HUES6 (cell line): Measurements from ENCODE around the gene ANKRD39.

Experiments
- H3K27ac ChIP-seq: 2 replicates; pipeline ENCODE4 v1.7.0; 2013; ENCODE audit warnings: low read depth, mild to moderate bottlenecking, low read length, inconsistent platforms
- H3K27me3 ChIP-seq: 2 replicates; pipeline ENCODE4 v1.6.1; 2013; ENCODE audit warnings: low read length; ENCODE audit not compliant: control insufficient read depth, insufficient read depth
- H3K36me3 ChIP-seq: 2 replicates; pipeline ENCODE4 v1.6.1; 2013; ENCODE audit warnings: low read length; ENCODE audit not compliant: control insufficient read depth, insufficient read depth
- H3K4me1 ChIP-seq: 2 replicates; pipeline ENCODE4 v1.6.1; 2013; ENCODE audit warnings: low read length; ENCODE audit not compliant: control insufficient read depth, insufficient read depth
- H3K4me3 ChIP-seq: 2 replicates; pipeline ENCODE4 v1.5.1; 2013; ENCODE audit warnings: low read depth, low read length
- H3K9ac ChIP-seq: one replicate; pipeline ENCODE4 v1.6.1; 2013; ENCODE audit warnings: mild to moderate bottlenecking, low read length
- H3K9me3 ChIP-seq: 2 replicates; pipeline ENCODE4 v1.6.1; 2013; ENCODE audit warnings: low read depth, low read length; ENCODE audit not compliant: control insufficient read depth, insufficient read depth

Gene ANKRD39

DNA sequence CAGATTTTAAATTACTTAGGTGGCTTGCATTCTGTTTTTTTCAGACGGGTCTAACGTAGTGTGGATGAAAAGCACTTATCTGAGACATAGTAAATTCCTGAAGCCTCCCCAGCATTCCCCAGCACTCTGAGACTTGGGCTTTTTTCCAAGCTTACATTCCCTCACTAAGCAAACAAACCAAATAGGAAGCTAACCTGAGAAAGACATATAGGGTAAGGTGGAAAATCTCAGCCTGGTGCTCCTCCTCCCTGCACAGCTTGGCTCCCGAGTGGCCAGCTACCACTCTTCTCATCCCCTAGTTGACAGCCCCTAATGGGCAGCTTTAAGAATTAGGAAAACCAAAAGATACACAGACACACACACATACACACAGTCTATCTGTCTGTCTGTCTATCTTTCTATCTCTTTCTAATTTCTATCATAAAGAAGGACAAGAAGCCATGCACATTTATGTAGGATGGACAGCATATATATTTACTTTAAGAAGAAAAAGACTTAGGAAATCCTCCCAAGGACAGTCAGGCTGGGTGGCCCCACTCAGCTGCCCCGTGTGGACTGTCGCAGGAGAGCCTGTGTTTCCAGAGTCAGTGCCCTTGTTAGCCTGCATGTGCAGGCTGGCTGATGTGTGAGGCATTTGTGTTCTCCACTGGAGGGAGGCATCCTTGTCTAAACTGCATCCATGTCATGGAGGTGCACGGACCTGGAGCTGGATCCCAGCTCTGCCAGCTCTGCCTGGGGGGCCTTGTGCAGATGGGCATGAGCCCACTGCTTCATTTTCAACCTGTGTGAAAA lies 33.5 kb downstream of the ANKRD39 start:
- Histone ChIP-seq H3K27ac (no peak overlapping the region), H3K4me3 (no peak overlapping the region), H3K36me3 (peaks cover 74% of the 10 kb centered on the region), H3K9me3 (no peaks in the 10 kb centered on the region), H3K9ac (no peak overlapping the region), H3K4me1 (peaks cover 13% of the 10 kb centered on the region), H3K27me3 (no peaks in the 10 kb centered on the region)

- H3K4me3 ChIP-seq, result no peak overlapping the region
- H3K4me1 ChIP-seq, result peaks cover 22% of the 10 kb centered on the region
- H3K27me3 ChIP-seq, result no peaks in the 10 kb centered on the region
- H3K36me3 ChIP-seq, result peaks cover 71% of the 10 kb centered on the region
- no peaks in the 10 kb centered on the region for H3K9me3 ChIP-seq
- H3K27ac ChIP-seq, result no peak overlapping the region
- no peak overlapping the region for H3K9ac ChIP-seq
Measured at GRCh38 chr2:96823198-96823597, 34.6 kb downstream of the ANKRD39 start.

DNA sequence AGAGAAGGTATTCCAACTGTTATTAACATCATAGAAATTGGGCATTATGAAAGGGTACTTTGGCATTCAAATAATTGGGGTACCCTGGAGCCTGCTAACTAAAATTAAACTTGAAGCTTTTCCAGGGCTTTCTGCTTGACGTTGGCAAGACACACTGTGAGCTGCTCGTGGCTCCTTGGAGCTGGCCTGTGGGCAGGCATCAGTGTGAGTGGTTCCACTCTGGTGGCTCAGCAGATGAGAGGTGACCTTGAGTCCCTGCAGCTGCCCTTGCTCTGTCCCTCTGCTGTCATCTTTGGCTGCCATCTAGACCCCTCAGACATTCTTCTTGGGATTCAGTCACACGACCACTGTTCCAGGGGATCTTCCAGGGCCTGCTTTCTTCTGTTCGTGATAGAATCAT lies 35.0 kb downstream of the ANKRD39 start:
- Histone ChIP-seq H3K27ac (no peak overlapping the region), H3K36me3 (peaks cover 67% of the 10 kb centered on the region)

GRCh38 chr2:96821113-96821675 lies 36.6 kb downstream of the ANKRD39 start:
- Histone ChIP-seq H3K27me3 (peaks cover 10% of the 10 kb centered on the region; the same call in 1 of the 2 replicates), H3K4me3 (no peak overlapping the region), H3K9me3 (no peaks in the 10 kb centered on the region), H3K27ac (no peak overlapping the region), H3K36me3 (peaks cover 54% of the 10 kb centered on the region), H3K4me1 (peaks cover 33% of the 10 kb centered on the region), H3K9ac (no peak overlapping the region)

More for the DNA sequence above, 35.0 kb downstream of the ANKRD39 start:
- Histone ChIP-seq H3K27me3 (peaks cover 2% of the 10 kb centered on the region; the same call in 1 of the 2 replicates), H3K9me3 (no peaks in the 10 kb centered on the region), H3K4me1 (peaks cover 26% of the 10 kb centered on the region), H3K4me3 (no peak overlapping the region), H3K9ac (no peak overlapping the region)

DNA sequence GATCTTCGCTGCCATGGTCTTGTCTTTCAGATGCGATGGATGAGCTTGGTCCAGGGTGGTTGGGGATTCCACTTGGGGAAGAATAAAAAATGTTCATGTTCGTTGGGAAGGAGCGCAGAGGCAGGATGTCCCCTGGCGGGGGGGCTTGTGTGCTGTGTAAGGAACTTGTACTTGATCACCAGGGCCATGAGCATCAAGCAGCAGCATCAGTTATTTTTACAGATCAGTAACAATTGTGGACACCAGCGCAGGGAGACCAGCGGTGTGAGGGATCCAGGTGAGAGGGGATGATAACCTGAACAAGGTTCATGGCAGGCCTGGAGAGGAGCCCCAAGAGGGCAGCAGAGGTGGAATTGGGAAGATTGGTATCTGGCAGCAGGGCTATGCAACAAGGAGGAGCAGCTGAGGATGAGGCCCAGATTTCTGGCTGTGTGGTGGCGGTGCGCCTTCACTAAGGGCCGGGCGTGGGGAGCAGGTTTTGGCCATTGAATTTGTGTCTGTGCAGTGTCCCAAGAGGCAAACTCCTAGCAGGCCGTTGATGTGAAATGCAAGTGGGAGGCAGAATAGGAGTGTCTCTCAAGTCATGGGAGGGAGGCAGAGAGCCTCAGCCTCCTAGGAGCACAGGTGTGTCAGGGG lies 37.8 kb downstream of the ANKRD39 start:
- Histone ChIP-seq H3K36me3 (peaks cover 43% of the 10 kb centered on the region), H3K4me1 (peaks cover 33% of the 10 kb centered on the region), H3K9ac (no peak overlapping the region), H3K27me3 (peaks cover 10% of the 10 kb centered on the region; the same call in 1 of the 2 replicates), H3K4me3 (no peak overlapping the region; the same call in 1 of the 2 replicates), H3K27ac (no peak overlapping the region), H3K9me3 (no peaks in the 10 kb centered on the region)

- Histone ChIP-seq H3K36me3 (peaks cover 36% of the 10 kb centered on the region), H3K9me3 (no peaks in the 10 kb centered on the region), H3K27me3 (peaks cover 10% of the 10 kb centered on the region; the same call in 1 of the 2 replicates), H3K4me3 (no peak overlapping the region; the same call in 1 of the 2 replicates), H3K4me1 (peaks cover 33% of the 10 kb centered on the region), H3K9ac (no peak overlapping the region), H3K27ac (no peak overlapping the region)
Measured at GRCh38 chr2:96819128-96819875, 38.5 kb downstream of the ANKRD39 start.

DNA sequence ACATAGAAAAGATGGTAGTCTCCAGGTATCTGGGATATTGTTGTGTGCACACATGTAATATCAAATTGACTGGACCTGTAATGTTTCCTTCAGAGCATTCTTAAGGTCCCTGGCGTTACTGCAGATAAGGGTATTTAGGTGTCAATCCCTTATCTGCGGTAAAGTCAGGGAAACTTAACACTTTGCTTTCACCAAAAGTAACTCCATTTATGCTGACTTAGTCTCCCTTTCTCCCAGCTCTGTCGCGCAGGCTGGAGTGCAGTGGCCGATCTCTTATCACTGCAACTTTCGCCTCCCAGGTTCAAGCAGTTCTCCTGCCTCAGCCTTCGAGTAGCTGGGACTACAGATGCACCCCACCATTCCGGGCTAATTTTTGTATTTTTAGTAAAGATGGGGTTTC lies 39.9 kb downstream of the ANKRD39 start:
- Histone ChIP-seq H3K27ac (no peak overlapping the region), H3K9me3 (no peaks in the 10 kb centered on the region), H3K36me3 (peaks cover 28% of the 10 kb centered on the region), H3K9ac (no peak overlapping the region), H3K4me3 (peak overlapping the region; percentile 94), H3K4me1 (peaks cover 33% of the 10 kb centered on the region), H3K27me3 (peaks cover 10% of the 10 kb centered on the region; the same call in 1 of the 2 replicates)

DNA sequence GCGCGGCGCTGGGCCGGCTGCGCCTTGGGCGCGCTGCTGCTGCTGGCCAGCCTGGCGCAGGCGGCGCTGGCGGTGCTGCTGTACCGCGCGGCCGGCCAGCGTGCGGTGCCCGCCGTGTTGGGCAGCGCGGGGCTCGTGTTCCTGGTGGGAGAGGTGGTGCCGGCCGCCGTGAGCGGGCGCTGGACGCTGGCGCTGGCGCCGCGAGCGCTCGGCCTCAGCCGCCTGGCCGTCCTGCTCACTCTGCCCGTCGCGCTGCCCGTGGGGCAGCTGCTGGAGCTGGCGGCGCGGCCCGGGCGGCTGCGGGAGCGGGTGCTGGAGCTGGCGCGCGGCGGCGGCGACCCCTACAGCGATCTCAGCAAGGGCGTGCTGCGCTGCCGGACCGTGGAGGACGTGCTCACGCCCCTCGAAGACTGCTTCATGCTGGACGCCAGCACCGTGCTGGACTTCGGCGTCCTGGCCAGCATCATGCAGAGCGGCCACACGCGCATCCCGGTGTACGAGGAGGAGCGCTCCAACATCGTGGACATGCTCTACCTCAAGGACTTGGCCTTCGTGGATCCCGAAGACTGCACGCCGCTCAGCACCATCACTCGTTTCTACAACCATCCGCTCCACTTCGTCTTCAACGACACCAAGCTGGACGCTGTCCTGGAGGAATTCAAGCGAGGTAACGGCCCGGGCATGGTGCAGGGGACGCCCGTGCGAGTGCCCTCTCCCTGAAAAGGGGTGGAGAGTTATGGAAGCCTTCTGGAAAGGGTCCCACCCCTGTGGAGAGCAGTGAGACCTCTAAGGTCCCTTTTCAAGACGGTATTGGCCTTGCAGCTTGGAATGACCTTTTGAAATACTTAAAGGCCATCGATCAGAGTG lies 40.7 kb downstream of the ANKRD39 start:
- H3K27ac ChIP-seq, result no peak overlapping the region
- peak overlapping the region; percentile 94 for H3K4me3 ChIP-seq
- H3K9ac ChIP-seq, result peak overlapping the region; percentile 51
- H3K27me3 ChIP-seq, result peaks cover 10% of the 10 kb centered on the region; the same call in 1 of the 2 replicates
- peaks cover 33% of the 10 kb centered on the region for H3K4me1 ChIP-seq
- H3K9me3 ChIP-seq, result no peaks in the 10 kb centered on the region
- peaks cover 22% of the 10 kb centered on the region for H3K36me3 ChIP-seq

DNA sequence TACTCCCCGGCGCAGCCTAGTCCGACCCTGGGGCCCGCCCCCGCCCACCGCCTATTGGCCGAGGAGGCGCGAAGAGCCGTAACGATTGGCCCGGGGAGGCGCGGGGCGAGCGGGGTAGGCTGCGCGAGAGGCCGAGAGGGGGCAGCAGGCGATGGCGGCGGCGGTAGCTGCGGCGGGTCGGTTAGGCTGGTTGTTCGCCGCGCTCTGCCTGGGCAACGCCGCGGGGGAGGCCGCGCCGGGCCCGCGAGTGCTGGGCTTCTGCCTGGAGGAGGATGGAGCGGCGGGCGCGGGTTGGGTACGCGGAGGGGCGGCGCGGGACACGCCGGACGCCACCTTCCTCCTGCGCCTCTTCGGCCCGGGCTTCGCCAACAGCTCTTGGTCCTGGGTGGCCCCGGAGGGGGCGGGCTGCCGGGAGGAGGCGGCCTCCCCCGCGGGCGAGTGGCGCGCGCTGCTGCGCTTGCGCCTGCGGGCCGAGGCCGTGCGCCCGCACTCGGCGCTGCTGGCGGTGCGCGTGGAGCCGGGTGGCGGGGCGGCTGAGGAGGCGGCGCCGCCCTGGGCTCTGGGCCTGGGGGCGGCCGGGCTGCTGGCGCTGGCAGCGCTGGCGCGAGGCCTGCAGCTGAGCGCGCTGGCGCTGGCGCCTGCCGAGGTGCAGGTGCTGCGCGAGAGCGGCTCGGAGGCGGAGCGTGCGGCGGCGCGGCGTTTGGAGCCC lies 41.5 kb downstream of the ANKRD39 start, which contains the start of gene CNNM3:
Gene CNNM3, plus strand, starts transcription at position 142 of the 709 bp plus-strand sequence. Its CDS starts 10 bp downstream, at position 152.
- H3K36me3 ChIP-seq, result peaks cover 19% of the 10 kb centered on the region
- peak within 1 kb of the TSS; percentile 80 for H3K9ac ChIP-seq
- peaks cover 10% of the 10 kb centered on the region; the same call in 1 of the 2 replicates for H3K27me3 ChIP-seq
- H3K27ac ChIP-seq, result peak within 1 kb of the TSS; percentile 22; the same call in 1 of the 2 replicates
- peaks cover 33% of the 10 kb centered on the region for H3K4me1 ChIP-seq
- H3K9me3 ChIP-seq, result no peaks in the 10 kb centered on the region
- peak within 1 kb of the TSS; percentile 94 for H3K4me3 ChIP-seq
